Bronchial smooth muscle cell (primary cell): Measurements from ENCODE around the gene SLC30A4. TPM values are rescaled to one million over a fixed set of nuclear protein-coding genes. Genes with fewer than 3 reads are reported as not detected.

Experiments used
- total RNA-seq: library from RNA; depleted of rRNA; stranded (reverse); fragments of >200 nt; gene quantifications from 2 replicates; pipeline ENCODE4 v1.2.1, GENCODE V29; 2014

The SLC30A4 gene, protein sequence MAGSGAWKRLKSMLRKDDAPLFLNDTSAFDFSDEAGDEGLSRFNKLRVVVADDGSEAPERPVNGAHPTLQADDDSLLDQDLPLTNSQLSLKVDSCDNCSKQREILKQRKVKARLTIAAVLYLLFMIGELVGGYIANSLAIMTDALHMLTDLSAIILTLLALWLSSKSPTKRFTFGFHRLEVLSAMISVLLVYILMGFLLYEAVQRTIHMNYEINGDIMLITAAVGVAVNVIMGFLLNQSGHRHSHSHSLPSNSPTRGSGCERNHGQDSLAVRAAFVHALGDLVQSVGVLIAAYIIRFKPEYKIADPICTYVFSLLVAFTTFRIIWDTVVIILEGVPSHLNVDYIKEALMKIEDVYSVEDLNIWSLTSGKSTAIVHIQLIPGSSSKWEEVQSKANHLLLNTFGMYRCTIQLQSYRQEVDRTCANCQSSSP
- total RNA-seq, result 7.3 and 7.4 TPM in 2 replicates

GRCh38 chr15:45522328-45523165, at the start of gene SLC30A4:
Gene SLC30A4, minus strand, starts transcription at chr15:45522755. Its CDS starts 401 bp downstream, at chr15:45522354.

Other genes starting within 250 kb of the SLC30A4 start
- 0.16 and 0.17 TPM in 2 replicates for gene GATM, start 144.2 kb downstream of the SLC30A4 start, total RNA-seq
- 55.5 and 62.3 TPM in 2 replicates for gene BLOC1S6, start 64.6 kb upstream of the SLC30A4 start, total RNA-seq
- 67.3 and 78.7 TPM in 2 replicates for gene SQOR, start 112.3 kb upstream of the SLC30A4 start, total RNA-seq